Esophagus squamous epithelium (tissue), 4 donors: ENCODE data around the gene ARHGAP25.
A peak's percentile ranks its signal among the peaks of the same experiment; 100 is the strongest.

Experiments used
- POLR2A ChIP-seq, 4 donors: fragments of 450-650 bp; IDR thresholded peaks; one replicate each; pipeline ENCODE4 v1.6.1; 2017; ENCODE audit warnings: antibody characterized with exemption in 4 of 4, mild to moderate bottlenecking in 4 of 4, moderate library complexity in 3 of 4
- TF ChIP-seq, protein P1 (sequence below), 6 experiments: fragments of 450-650 bp in 4 of 6; fragments of 200-600 bp in 2 of 6; sonication (generic) in 2 of 6; IDR thresholded peaks; one replicate each; pipeline ENCODE4 v1.5.1; 2016 to 2019; ENCODE audit warnings: antibody characterized with exemption in 6 of 6, mild to moderate bottlenecking in 4 of 6, moderate library complexity in 4 of 6

DNA sequence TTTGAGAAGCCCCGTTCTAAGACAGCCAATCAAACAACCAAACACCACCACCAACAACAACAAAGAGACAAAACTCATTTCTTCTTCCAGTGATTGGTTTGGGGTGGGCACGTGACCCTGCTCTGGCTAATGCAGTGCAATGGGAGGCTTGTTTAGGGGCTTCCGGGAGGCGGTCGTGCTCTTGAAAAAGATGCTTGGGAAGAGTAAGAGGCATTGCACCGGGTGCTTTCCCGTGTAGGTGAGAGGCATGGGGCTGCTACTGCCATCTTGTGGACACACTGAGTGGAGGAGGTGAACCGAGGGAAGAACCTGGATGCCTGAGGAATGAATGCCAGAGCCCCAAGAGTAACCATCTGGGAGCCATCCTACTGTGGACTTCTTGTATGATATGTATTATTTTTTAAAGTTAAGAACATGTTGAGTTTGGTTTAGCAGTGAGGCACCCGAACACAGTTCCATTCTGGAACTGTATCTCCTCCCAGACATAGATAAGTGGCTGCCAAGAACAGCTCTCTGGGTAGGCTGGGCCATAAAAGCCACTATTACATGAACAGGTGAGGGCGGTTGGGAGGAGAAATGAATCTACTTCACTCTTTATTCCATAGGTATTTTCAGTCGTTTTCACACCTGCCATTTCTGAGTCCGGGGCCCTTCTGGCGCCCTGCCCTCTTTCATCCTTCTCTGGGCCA, 19.1 kb upstream of the ARHGAP25 start:
- TF ChIP-seq, protein P1, sequence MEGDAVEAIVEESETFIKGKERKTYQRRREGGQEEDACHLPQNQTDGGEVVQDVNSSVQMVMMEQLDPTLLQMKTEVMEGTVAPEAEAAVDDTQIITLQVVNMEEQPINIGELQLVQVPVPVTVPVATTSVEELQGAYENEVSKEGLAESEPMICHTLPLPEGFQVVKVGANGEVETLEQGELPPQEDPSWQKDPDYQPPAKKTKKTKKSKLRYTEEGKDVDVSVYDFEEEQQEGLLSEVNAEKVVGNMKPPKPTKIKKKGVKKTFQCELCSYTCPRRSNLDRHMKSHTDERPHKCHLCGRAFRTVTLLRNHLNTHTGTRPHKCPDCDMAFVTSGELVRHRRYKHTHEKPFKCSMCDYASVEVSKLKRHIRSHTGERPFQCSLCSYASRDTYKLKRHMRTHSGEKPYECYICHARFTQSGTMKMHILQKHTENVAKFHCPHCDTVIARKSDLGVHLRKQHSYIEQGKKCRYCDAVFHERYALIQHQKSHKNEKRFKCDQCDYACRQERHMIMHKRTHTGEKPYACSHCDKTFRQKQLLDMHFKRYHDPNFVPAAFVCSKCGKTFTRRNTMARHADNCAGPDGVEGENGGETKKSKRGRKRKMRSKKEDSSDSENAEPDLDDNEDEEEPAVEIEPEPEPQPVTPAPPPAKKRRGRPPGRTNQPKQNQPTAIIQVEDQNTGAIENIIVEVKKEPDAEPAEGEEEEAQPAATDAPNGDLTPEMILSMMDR (IDR thresholded peaks at IDR 0.05), result peak; percentile 21 to 65 (median 58)
- no peak for TF ChIP-seq POLR2A (IDR thresholded peaks at IDR 0.05)
